K562 (cell line): ENCODE results near the gene DTNA.

Experiments
- BRCA1 ChIP-seq, 2 experiments: fragments of 450-650 bp in 1 of 2; sonication (generic) in 1 of 2; formaldehyde crosslinking in 1 of 2; IDR thresholded peaks; 2 replicates each; pipeline versions ENCODE4 v1.5.0 to v1.6.1; 2017 to 2020; ENCODE audit warnings: mild to moderate bottlenecking in 1 of 2, missing genetic modification reagents in 1 of 2
- CHD2 ChIP-seq: IDR thresholded peaks from 2 replicates; pipeline ENCODE4 v1.6.1; 2011; ENCODE audit warnings: low read depth, low read length
- CTCF ChIP-seq, 3 experiments: IDR thresholded peaks in 2 of 3; conservative IDR thresholded peaks in 1 of 3; 2 replicates each; pipeline ENCODE4 v1.5.1; 2011 to 2012; ENCODE audit warnings: low read length in 3 of 3, mild to moderate bottlenecking in 3 of 3, control low read depth in 2 of 3, improper control_type of control experiment in 1 of 3, inconsistent platforms in 1 of 3, low read depth in 1 of 3, mixed read lengths in 1 of 3, moderate library complexity in 1 of 3; ENCODE audit not compliant: insufficient read depth in 2 of 3
- HNRNPL ChIP-seq: fragments of 200-400 bp; formaldehyde crosslinking; IDR thresholded peaks from 2 replicates; pipeline ENCODE4 v1.6.1; 2017; ENCODE audit warnings: low read depth, mild to moderate bottlenecking, low read length
- TCF7 ChIP-seq: sonication (generic); IDR thresholded peaks from 2 replicates; pipeline ENCODE4 v1.6.1; 2016; ENCODE audit warnings: antibody characterized with exemption, borderline replicate concordance
- TRIM25 ChIP-seq: fragments of 450-650 bp; IDR thresholded peaks from 2 replicates; pipeline ENCODE4 v1.7.0; 2016; ENCODE audit warnings: borderline replicate concordance
- ZNF785 ChIP-seq: fragments of 250-450 bp; sonication (Bioruptor Pico); IDR thresholded peaks from 2 replicates; pipeline ENCODE4 v1.4.0; 2020; ENCODE audit warnings: mild to moderate bottlenecking
- TF ChIP-seq, protein P1 (sequence below), 2 experiments: IDR thresholded peaks; 2 replicates each; pipeline ENCODE4 v1.6.1; 2011; ENCODE audit warnings: borderline replicate concordance in 1 of 2, control low read depth in 1 of 2, low read depth in 1 of 2, low read length in 1 of 2, mild to moderate bottlenecking in 1 of 2, mixed read lengths in 1 of 2, moderate library complexity in 1 of 2; ENCODE audit not compliant: insufficient read depth in 1 of 2, insufficient read length in 1 of 2, poor library complexity in 1 of 2, severe bottlenecking in 1 of 2; ENCODE audit errors: extremely low read depth in 1 of 2
- TF ChIP-seq, protein P2 (sequence below): sonication (generic); formaldehyde crosslinking; IDR thresholded peaks from 2 replicates; pipeline ENCODE4 v1.8.0; 2022; ENCODE audit warnings: missing genetic modification reagents, mild to moderate bottlenecking, moderate library complexity, borderline replicate concordance

DNA sequence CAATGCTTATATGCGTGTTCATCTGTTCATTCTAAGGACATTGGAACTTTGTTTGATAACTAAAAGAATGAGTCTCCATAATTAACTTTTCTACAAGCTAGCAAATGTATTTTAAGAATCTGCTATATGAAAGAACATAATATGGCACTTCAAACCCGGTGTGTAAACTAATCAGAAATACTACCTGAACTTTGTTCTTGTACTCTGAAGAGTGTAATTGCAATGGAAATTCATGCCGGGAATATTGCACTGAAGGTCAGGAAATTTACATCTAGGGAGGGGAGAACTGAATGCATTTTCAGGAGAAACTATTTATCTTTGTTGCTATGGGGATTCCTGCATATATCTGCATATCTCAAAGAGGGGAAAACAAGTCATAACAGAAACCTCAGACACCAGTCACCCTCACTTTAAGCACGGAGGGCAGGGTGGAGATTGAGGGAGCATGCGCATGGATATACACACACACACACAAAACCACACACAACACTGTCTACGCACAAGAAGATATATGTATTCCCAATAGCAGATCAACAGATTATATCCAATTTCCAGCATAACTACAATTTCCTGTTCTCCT is 76.2 kb downstream of the DTNA start:
- no peak for TF ChIP-seq TCF7
- TF ChIP-seq BRCA1 (IDR thresholded peaks at IDR 0.05): no peak
- TF ChIP-seq BRCA1 (CRISPR knock-in tag; IDR thresholded peaks at IDR 0.05): no peak
- TF ChIP-seq, protein P1, sequence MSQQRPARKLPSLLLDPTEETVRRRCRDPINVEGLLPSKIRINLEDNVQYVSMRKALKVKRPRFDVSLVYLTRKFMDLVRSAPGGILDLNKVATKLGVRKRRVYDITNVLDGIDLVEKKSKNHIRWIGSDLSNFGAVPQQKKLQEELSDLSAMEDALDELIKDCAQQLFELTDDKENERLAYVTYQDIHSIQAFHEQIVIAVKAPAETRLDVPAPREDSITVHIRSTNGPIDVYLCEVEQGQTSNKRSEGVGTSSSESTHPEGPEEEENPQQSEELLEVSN (IDR thresholded peaks at IDR 0.05; ENCODE audit: borderline replicate concordance in 1 of 2, extremely low read depth in 1 of 2, insufficient read depth in 1 of 2, insufficient read length in 1 of 2, low read depth in 1 of 2, low read length in 1 of 2, poor library complexity in 1 of 2, severe bottlenecking in 1 of 2): no peak
- no peak for TF ChIP-seq CHD2
- no peak for TF ChIP-seq TRIM25
- TF ChIP-seq, protein P2, sequence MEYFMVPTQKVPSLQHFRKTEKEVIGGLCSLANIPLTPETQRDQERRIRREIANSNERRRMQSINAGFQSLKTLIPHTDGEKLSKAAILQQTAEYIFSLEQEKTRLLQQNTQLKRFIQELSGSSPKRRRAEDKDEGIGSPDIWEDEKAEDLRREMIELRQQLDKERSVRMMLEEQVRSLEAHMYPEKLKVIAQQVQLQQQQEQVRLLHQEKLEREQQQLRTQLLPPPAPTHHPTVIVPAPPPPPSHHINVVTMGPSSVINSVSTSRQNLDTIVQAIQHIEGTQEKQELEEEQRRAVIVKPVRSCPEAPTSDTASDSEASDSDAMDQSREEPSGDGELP (CRISPR knock-in tag): no peak
- TF ChIP-seq ZNF785 (CRISPR knock-in tag): no peak
- TF ChIP-seq CTCF (IDR thresholded peaks at IDR 0.05 in 2 of 3, conservative IDR thresholded peaks at IDR 0.05 in 1 of 3; ENCODE audit: insufficient read depth in 2 of 3, low read depth in 1 of 3, low read length in 3 of 3): no peak
- TF ChIP-seq HNRNPL: no peak
